Stimulated activated naive CD8-positive, alpha-beta T cell treated with anti-CD3 and anti-CD28 coated beads, Interleukin-15, Interleukin-2, amounts not matched to agents 100 U/mL and 50 U/mL, for 24 hours (primary cell): ENCODE measurements around the gene IL15.
"Not testable (repeated sequence)": the region's sequence is repeated elsewhere in the genome, so short reads cannot be mapped to it uniquely, and the experiment has no call there.

Experiments
- ATAC-seq: fragments of 150-1000 bp; cut with Tn5 transposase; one replicate; pipeline ENCODE4 v1.10.0; 2021
- DNase-seq: peaks from one replicate; pipeline ENCODE4 v3.0.0; 2021

The IL15 gene

GRCh38 chr4:141647966-141648365, 11.6 kb downstream of the IL15 start:
- DNase-seq (no peak), ATAC-seq (no peak)

DNA sequence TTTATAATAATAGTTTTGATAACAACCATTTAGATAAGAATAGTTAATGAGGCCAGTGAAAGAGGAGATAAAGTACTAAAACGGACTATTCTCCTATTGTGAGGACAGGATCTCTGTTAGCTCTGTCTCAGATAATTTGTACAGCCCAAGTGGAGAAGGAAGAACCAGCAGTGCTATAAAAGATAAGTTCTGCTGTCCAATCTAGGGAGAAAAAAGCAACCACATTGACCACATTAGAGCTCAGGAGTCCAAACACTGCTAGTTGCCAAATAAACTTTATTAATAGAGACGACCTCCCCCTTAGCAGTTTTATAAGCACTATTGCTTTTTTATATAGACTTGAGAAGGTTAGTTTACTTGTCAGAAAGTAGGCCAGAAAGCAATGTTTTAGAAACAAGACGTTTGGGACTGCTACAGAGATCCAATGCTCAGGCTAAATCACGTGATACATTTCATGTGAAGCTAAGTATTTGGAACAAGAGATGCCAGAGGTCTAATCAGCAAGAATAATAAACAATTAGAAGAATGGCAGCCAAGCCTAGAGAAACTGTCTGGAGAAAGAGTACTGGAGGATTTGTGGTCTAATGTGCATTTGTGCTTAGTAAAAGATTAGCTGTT, 15.9 kb downstream of the IL15 start:
- ATAC-seq (no peak), DNase-seq (no peak)

- DNase-seq (no peak), ATAC-seq (no peak)
Measured at GRCh38 chr4:141654098-141654497, 17.7 kb downstream of the IL15 start.

- ATAC-seq (no peak), DNase-seq (no peak)
Measured at GRCh38 chr4:141656031-141656430, 19.6 kb downstream of the IL15 start.

GRCh38 chr4:141657550-141658250, 21.3 kb downstream of the IL15 start:
- DNase-seq (no peak), ATAC-seq (no peak)

GRCh38 chr4:141658309-141658708, 21.9 kb downstream of the IL15 start:
- DNase-seq (no peak), ATAC-seq (no peak)

DNA sequence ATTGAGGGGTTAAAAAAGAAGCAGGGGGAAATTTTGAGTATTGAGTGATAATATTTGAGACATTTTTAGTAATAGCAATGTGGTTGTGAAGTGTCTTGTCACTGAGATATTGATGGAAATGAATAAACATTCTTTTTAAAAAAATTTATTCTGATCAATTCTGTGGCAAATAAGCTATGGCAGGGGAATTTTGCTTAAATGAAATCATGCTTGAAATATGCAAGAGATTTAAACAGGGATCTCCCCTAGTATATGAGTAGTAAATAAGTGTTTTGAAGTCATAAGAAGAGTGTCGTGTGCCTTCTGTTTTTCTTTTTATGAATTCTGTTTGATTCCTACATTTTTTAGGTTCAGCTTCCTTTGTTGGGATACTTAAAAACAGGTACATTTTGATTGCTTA, 23.2 kb downstream of the IL15 start:
- no peak for ATAC-seq
- no peak for DNase-seq

DNA sequence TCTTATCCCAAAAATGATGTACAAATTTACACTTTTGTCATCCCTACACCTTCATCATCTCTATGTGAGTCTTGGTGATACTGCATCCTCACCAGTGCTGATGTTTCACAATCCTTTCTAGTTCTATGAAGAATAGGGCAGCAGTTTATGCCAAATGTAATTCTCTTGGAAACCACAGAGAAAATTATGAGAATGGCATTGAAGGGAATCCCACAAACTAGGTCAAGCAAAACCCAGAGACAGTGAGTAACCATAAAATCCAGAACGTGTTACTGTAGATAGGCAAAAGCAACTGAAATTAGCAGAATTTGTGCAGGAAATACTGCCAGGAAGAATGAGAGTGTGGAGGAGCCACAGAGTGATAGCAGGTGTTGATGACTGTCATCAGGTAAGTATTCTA, 24.5 kb downstream of the IL15 start:
- ATAC-seq = no peak
- DNase-seq = no peak

- ATAC-seq = no peak
Measured at GRCh38 chr4:141668200-141668910, 32.0 kb downstream of the IL15 start.

GRCh38 chr4:141669501-141669900, 33.1 kb downstream of the IL15 start:
- ATAC-seq = no peak
- DNase-seq = no peak

More at GRCh38 chr4:141668200-141668910, 32.0 kb downstream of the IL15 start:
- DNase-seq = no peak

GRCh38 chr4:141675384-141675783, 39.0 kb downstream of the IL15 start:
- no peak for ATAC-seq
- no peak for DNase-seq

- DNase-seq (no peak), ATAC-seq (no peak)
Measured at GRCh38 chr4:141676087-141676670, 39.8 kb downstream of the IL15 start.

- DNase-seq = no peak
- no peak for ATAC-seq
Measured at GRCh38 chr4:141680060-141680459, 43.7 kb downstream of the IL15 start.

DNA sequence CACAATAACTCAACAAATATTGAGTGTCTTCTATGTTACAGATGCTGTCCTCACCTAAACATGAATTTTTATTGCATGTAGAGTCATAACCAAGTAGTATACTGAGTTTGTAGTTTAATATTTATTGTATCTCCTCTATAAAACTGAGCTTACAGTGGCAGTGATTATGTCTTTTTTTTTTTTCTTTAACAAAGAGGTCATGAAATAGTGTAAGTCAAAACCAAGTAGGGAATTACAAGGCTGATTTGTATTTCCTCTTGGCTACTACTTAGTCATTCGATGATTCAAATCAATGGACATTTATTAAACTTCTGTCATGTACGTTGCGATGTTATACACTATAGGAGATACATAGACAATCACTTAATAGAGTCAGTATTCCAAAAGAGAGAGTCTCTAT, 48.4 kb downstream of the IL15 start:
- DNase-seq (no peak), ATAC-seq (no peak)

GRCh38 chr4:141686146-141686775, 49.9 kb downstream of the IL15 start:
- DNase-seq (no peak), ATAC-seq (no peak)

- ATAC-seq (no peak), DNase-seq (no peak)
Measured at GRCh38 chr4:141686879-141687278, 50.5 kb downstream of the IL15 start.

DNA sequence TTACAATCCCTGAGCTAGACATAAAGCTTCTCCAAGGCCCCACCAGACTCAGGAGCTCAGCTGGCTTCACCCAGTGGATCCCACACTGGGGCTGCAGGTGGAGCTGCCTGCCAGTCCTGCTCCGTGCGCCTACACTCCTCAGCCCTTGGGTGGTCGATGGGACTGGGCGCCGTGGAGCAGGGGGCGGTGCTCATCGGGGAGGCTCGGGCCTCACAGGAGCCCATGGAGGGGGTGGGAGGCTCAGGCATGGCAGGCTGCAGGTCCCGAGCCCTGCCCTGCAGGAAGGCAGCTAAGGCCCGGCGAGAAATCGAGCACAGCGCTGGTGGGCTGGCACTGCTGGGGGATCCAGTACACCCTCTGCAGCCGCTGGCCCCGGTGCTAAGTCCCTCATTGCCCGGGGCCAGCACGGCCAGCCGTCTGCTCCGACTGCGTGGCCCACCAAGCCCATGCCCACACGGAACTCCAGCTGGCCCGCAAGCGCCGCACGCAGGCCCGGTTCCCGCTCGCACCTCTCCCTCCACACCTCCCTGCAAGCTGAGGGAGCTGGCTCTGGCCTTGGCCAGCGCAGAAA, 53.4 kb downstream of the IL15 start:
- ATAC-seq = not testable (repeated sequence)

DNA sequence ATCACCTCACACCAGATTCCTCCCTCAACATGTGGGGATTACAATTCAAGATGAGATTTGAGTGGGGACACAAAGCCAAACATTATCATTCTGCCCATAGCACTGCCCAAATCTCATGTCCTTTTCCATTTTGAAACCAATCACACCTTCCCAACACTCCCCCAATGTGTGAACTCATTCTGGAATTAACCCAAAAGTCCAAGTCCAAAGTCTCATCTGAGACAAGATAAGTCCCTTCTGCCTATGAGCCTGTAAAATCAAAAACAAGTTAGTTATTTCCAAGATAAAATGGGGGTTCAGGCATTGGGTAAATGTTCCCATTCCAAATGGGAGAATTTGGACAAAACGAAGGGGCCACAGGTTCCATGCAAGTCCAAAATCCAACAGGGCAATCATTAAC, 54.9 kb downstream of the IL15 start:
- ATAC-seq, DNase-seq: not testable (repeated sequence)

More for the DNA sequence above, 53.4 kb downstream of the IL15 start:
- DNase-seq = not testable (repeated sequence)

DNA sequence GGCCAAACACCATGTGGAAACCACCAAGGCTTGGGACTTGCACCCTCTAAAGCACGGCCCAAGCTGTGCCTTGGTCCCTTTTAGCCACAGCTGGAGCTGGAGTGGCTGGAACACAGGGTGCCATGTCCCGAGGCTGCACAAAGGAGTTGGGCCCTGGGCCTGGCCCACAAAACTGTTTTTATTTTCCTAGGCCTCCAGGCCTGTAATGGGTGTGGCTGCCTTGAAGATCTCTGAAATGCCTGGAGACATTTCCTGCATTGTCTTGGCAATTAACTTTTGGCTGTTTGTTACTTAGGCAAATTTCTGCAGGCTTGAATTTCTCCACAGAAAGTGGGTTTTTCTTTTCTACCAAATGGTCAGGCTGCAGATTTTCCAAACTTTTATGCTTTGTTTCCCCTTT, 55.7 kb downstream of the IL15 start:
- ATAC-seq (no peak), DNase-seq (no peak)

GRCh38 chr4:141697116-141697515, 60.7 kb downstream of the IL15 start:
- DNase-seq = no peak
- ATAC-seq = no peak

DNA sequence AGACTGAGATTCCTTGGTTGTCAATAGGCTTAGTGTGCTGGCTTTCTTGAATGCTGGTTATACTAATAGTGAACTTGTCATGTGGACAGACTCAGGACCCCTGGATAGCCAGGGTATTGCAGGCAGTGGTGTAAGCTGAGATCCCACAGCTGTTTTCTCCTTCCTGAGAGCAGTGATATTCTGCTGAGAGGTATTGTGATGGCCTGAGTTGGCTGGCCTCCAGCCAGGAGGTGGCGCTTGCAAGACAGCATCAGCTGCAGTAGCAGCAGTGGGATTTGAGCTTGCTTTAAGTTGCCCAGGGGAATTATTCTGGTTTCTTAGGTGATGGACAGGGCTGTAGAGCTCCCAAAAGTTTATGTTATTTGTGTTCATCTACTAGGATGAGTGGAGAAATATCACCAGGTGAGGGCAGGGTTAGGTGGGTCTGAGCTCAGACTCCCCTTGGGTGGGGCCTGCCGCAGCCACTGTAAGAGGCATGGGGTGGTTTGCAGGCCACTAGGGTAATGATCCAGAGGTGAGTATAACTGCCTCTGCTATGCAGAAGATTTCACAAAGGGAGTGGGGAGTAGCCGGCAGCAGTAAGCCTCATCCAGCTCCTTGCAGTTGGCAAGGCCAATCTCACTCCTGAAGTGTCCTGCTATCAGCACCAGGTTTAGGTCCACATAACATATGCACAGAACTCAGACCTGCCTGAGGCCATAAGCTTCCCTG, 66.2 kb downstream of the IL15 start:
- DNase-seq (no peak), ATAC-seq (peak; percentile 14)

DNA sequence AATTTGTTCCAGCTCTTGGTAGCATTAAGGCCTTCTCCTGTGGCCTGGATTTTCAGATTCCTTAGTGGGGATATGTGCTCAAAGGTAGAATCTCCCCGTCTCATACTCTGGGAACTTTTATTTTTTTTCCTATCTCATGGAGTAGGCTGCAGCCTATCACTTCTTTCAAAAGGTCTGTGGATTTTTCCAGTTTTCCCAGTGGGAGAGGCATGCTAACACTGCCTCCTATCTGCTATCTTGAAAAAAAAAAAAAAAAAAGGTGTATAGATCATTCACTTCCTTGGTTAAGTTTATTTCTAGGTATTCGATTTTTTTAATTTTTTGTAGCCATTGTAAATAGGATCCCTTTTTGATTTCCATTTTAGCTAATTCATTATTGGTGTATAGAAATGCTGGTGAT, 67.1 kb downstream of the IL15 start:
- no peak for ATAC-seq
- no peak for DNase-seq
